B cell (primary cell): Measurements from ENCODE around the gene SDR42E1. TPM values are rescaled to one million over a fixed set of nuclear protein-coding genes. Genes with fewer than 3 reads are reported as not detected.
A peak's percentile ranks its signal among the peaks of the same experiment; 100 is the strongest.

Source experiments
- ATAC-seq: fragments of 200-7000 bp; cut with Tn5 transposase; one replicate; pipeline ENCODE4 v1.10.0; 2021; ENCODE audit warnings: low read depth, mild to moderate bottlenecking, moderate number of reproducible peaks, moderate library complexity
- CTCF ChIA-PET: fragments of 350-600 bp; sonication (Branson Sonifier 250); formaldehyde crosslinking; loops from one replicate; lab custom pipeline; 2021; ENCODE audit warnings: antibody characterized with exemption, inconsistent platforms; lab: Charles Lee
- POLR2A ChIA-PET: fragments of 350-600 bp; sonication (Branson Sonifier 250); formaldehyde crosslinking; loops from one replicate; lab custom pipeline; 2021; ENCODE audit warnings: antibody characterized with exemption; lab: Charles Lee
- DNase-seq: peaks from one replicate; pipeline ENCODE4 v3.0.0; 2013
- H2AFZ ChIP-seq: 2 replicates; pipeline ENCODE4 v1.6.1; 2012; ENCODE audit warnings: mild to moderate bottlenecking, low read depth, low read length; ENCODE audit not compliant: insufficient read depth, poor library complexity, severe bottlenecking
- H3K27ac ChIP-seq, 2 donors: 1 replicate in 1 of 2; 2 replicates in 1 of 2; pipeline ENCODE4 v1.5.1; 2012 to 2013; ENCODE audit warnings: low read length in 2 of 2, mild to moderate bottlenecking in 2 of 2, moderate library complexity in 1 of 2
- H3K27me3 ChIP-seq, 4 experiments: fragments of 200-600 bp in 1 of 4; sonication (generic) in 1 of 4; replicated peaks in 1 of 4; 1 replicate in 2 of 4; 2 replicates in 2 of 4; pipeline versions ENCODE4 v1.6.1 to v1.7.0; 2013 to 2016; ENCODE audit warnings: low read length in 3 of 4, mild to moderate bottlenecking in 2 of 4, mixed read lengths in 1 of 4, moderate library complexity in 1 of 4; ENCODE audit not compliant: insufficient read depth in 4 of 4, control insufficient read depth in 3 of 4; ENCODE audit errors: control extremely low read depth in 1 of 4
- H3K36me3 ChIP-seq, 2 experiments: replicated peaks in 1 of 2; 1 replicate in 1 of 2; 2 replicates in 1 of 2; pipeline versions ENCODE4 v1.6.1 to v1.7.1; 2013; ENCODE audit warnings: low read length in 1 of 2; ENCODE audit not compliant: insufficient read depth in 2 of 2, control insufficient read depth in 1 of 2; ENCODE audit errors: control extremely low read depth in 1 of 2, extremely low read depth in 1 of 2
- H3K4me1 ChIP-seq, 2 donors: fragments of 200-600 bp in 1 of 2; sonication (generic) in 1 of 2; 1 replicate in 1 of 2; 2 replicates in 1 of 2; pipeline versions ENCODE4 v1.5.1 to v1.6.1; 2013 to 2017; ENCODE audit warnings: low read length in 2 of 2; ENCODE audit not compliant: control insufficient read depth in 2 of 2, insufficient read depth in 2 of 2
- H3K4me2 ChIP-seq: replicated peaks from 2 replicates; pipeline ENCODE3; 2012; ENCODE audit warnings: mild to moderate bottlenecking, low read depth, low read length; ENCODE audit not compliant: poor library complexity, severe bottlenecking
- H3K4me3 ChIP-seq, 5 experiments: fragments of 200-600 bp in 1 of 5; sonication (generic) in 1 of 5; 1 replicate in 3 of 5; 2 replicates in 2 of 5; pipeline versions ENCODE4 v1.5.1 to v1.7.0; 2011 to 2016; ENCODE audit warnings: low read length in 4 of 5, mild to moderate bottlenecking in 4 of 5, low read depth in 2 of 5, control low read depth in 1 of 5, moderate library complexity in 1 of 5; ENCODE audit not compliant: insufficient read depth in 1 of 5; ENCODE audit errors: control extremely low read depth in 1 of 5, extremely low read depth in 1 of 5
- H3K79me2 ChIP-seq: fragments of 200-600 bp; sonication (generic); one replicate; pipeline ENCODE4 v1.6.0; 2016; ENCODE audit warnings: low read length; ENCODE audit not compliant: control insufficient read depth, insufficient read depth
- H3K9ac ChIP-seq: fragments of 200-600 bp; sonication (generic); 2 replicates; pipeline ENCODE4 v1.6.1; 2017; ENCODE audit warnings: mild to moderate bottlenecking, low read length, moderate library complexity
- H3K9me3 ChIP-seq, 3 donors: one replicate each; pipeline versions ENCODE4 v1.6.1 to v1.7.1; 2013; ENCODE audit warnings: low read length in 2 of 3; ENCODE audit not compliant: control insufficient read depth in 2 of 3, insufficient read depth in 1 of 3; ENCODE audit errors: control extremely low read depth in 1 of 3
- H4K20me1 ChIP-seq: 2 replicates; pipeline ENCODE4 v1.6.0; 2012; ENCODE audit warnings: mild to moderate bottlenecking, low read length; ENCODE audit not compliant: insufficient read depth, control insufficient read depth, poor library complexity, severe bottlenecking
- H3K27ac Mint-ChIP-seq: one replicate; pipeline ENCODE4 v1.8.0; 2021; ENCODE audit warnings: mixed read lengths
- H3K27me3 Mint-ChIP-seq: one replicate; pipeline ENCODE4 v1.8.0; 2021; ENCODE audit warnings: mixed read lengths
- H3K4me1 Mint-ChIP-seq: one replicate; pipeline ENCODE4 v1.8.0; 2021; ENCODE audit warnings: mixed read lengths
- H3K4me3 Mint-ChIP-seq: one replicate; pipeline ENCODE4 v1.8.0; 2021; ENCODE audit warnings: mixed read lengths
- H3K9me3 Mint-ChIP-seq: one replicate; pipeline ENCODE4 v1.8.0; 2022; ENCODE audit warnings: mixed read lengths; ENCODE audit not compliant: insufficient read depth
- EZH2 ChIP-seq: IDR thresholded peaks from 2 replicates; pipeline ENCODE4 v1.6.1; 2012; ENCODE audit warnings: borderline replicate concordance, low read depth, mild to moderate bottlenecking, moderate library complexity, low read length; ENCODE audit not compliant: insufficient read depth, poor library complexity, severe bottlenecking
- WGBS: methylation state at CpG from one replicate; pipeline ENCODE4 v1.1.5; 2013; ENCODE audit warnings: missing lambda C conversion rate; ENCODE audit not compliant: insufficient coverage; 5-methylcytosine and 5-hydroxymethylcytosine counted together
- intact Hi-C: fragments of 100-400 bp; cut with micrococcal nuclease; formaldehyde crosslinking; loops from one replicate; pipeline ENCODE4 v1.10.0; 2022
- polyA minus RNA-seq: library from RNA; depleted of rRNA, polyadenylated mRNA; stranded (reverse); fragments of >200 nt; gene quantifications from 2 replicates; pipeline ENCODE4 v1.2.3, GENCODE V29; 2012
- polyA plus RNA-seq: library from polyadenylated mRNA; depleted of rRNA; stranded (reverse); fragments of >200 nt; gene quantifications from 2 replicates; pipeline ENCODE4 v1.2.3, GENCODE V29; 2012
- total RNA-seq, 2 donors: library from RNA; stranded (reverse); fragments of 120-200 nt in 1 of 2; gene quantifications; 1 replicate in 1 of 2; 2 replicates in 1 of 2; pipeline versions ENCODE4 v1.2.3 to v1.2.4, GENCODE V29; 2013 to 2022
- TF ChIP-seq, protein P1 (sequence below): fragments of 200-600 bp; IDR thresholded peaks from one replicate; pipeline ENCODE4 v1.8.0; 2022; ENCODE audit warnings: antibody characterized with exemption, mild to moderate bottlenecking

Gene SDR42E1, protein sequence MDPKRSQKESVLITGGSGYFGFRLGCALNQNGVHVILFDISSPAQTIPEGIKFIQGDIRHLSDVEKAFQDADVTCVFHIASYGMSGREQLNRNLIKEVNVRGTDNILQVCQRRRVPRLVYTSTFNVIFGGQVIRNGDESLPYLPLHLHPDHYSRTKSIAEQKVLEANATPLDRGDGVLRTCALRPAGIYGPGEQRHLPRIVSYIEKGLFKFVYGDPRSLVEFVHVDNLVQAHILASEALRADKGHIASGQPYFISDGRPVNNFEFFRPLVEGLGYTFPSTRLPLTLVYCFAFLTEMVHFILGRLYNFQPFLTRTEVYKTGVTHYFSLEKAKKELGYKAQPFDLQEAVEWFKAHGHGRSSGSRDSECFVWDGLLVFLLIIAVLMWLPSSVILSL
- total RNA-seq (6.9 and 8.6 TPM in 2 replicates), polyA plus RNA-seq (1.2 and 2.1 TPM in 2 replicates), polyA minus RNA-seq (1.3 and 3.3 TPM in 2 replicates)
- 2.8 TPM for total RNA-seq (2013)

DNA sequence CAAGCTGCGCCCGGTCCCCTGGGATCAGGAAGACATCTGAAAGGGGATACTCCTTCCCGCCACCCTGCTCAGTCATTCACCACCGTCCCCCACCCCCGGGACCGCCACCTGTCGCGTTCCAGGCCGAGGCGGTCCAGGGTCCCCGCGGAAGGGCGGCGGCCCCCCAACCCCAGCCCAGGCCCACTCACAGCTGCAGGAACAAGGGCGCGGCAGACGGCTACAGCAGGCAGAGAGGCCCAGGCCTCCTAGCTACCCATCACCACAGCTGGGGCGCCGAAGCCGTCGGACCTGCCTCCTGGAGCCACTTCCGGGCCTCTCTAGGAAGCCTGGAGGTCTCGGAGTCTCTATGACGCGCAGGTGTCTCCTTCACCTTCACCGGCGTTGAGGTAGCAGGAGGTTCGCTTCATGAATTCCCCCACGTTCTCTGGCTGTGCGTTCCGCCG, at the start of gene SDR42E1:
Gene SDR42E1, minus strand, starts transcription at position 272 of the 443 bp plus-strand sequence. CDS start 10,612 bp downstream, outside the sequence.
- Histone ChIP-seq H2AFZ (peak within 1 kb of the TSS; percentile 91), H3K4me3 (peak within 1 kb of the TSS; percentile 43 to 68 (median 55)), H4K20me1 (no peaks in the 10 kb centered on the region), H3K9me3 (peaks cover 7 to 25% (median 20%) of the 10 kb centered on the region in 3 donors), H3K36me3 (peaks cover 0 to 3% of the 10 kb centered on the region in 2 experiments), H3K4me2 (peak within 1 kb of the TSS; percentile 68), H3K27me3 (peaks cover 0 to 7% (median 0%) of the 10 kb centered on the region in 4 experiments), H3K9ac (peak within 1 kb of the TSS; percentile 73), H3K27ac (no peak within 1 kb of the TSS), H3K4me1 (peaks cover 6 to 10% of the 10 kb centered on the region in 2 donors), H3K79me2 (no peaks in the 10 kb centered on the region)
- ChIA-PET POLR2A (interaction anchor here (0.6 kb wide), 1 partner anchor 117 kb away, joined by 3 read pairs; no protein-coding TSS in a partner anchor), CTCF (no interaction called here)
- WGBS = 5% methylated on average over 32 of the region's 32 CpGs
- Mint-ChIP-seq H3K4me3 (peak within 1 kb of the TSS; percentile 92), H3K9me3 (peaks cover 12% of the 10 kb centered on the region), H3K27me3 (peaks cover 11% of the 10 kb centered on the region), H3K4me1 (peaks cover 18% of the 10 kb centered on the region), H3K27ac (peak within 1 kb of the TSS; percentile 68)
- ATAC-seq (peak; percentile 88), DNase-seq (peak; percentile 84)
- TF ChIP-seq EZH2 = no peak
- TF ChIP-seq, protein P1, sequence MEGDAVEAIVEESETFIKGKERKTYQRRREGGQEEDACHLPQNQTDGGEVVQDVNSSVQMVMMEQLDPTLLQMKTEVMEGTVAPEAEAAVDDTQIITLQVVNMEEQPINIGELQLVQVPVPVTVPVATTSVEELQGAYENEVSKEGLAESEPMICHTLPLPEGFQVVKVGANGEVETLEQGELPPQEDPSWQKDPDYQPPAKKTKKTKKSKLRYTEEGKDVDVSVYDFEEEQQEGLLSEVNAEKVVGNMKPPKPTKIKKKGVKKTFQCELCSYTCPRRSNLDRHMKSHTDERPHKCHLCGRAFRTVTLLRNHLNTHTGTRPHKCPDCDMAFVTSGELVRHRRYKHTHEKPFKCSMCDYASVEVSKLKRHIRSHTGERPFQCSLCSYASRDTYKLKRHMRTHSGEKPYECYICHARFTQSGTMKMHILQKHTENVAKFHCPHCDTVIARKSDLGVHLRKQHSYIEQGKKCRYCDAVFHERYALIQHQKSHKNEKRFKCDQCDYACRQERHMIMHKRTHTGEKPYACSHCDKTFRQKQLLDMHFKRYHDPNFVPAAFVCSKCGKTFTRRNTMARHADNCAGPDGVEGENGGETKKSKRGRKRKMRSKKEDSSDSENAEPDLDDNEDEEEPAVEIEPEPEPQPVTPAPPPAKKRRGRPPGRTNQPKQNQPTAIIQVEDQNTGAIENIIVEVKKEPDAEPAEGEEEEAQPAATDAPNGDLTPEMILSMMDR = no peak
- intact Hi-C loops = no loop called here

DNA sequence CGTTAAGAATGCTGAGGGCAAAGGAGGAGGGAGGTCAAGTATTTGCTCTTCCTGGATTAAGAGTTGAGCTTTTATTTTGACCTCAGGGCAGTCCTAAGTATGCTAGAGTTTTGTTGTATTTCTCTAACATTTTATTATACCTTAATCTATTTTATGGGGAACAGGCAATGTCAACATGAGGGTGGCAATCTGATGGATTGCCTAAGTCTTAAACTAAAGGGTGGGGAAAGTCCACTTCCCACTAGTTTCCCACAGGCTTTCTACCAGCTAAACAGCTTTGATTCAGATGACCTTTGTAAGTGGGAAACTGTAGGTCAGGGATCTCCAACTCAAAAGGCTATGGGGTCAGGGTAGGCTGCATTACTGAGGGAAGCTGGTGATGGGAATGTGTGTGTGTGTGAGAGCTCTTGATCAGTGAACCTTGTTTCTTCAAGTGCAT, 48.7 kb upstream of the SDR42E1 start:
- Histone ChIP-seq H3K36me3 (no peaks in the 10 kb centered on the region), H3K9ac (no peak overlapping the region), H4K20me1 (no peaks in the 10 kb centered on the region), H3K9me3 (no peaks in the 10 kb centered on the region), H3K27ac (no peak overlapping the region), H2AFZ (no peak overlapping the region), H3K4me3 (no peak overlapping the region), H3K27me3 (peaks cover 0 to 6% (median 2%) of the 10 kb centered on the region in 4 experiments), H3K4me2 (no peak overlapping the region), H3K4me1 (no peaks in the 10 kb centered on the region), H3K79me2 (no peaks in the 10 kb centered on the region)
- Mint-ChIP-seq H3K4me3 (no peak overlapping the region), H3K27me3 (peaks cover 38% of the 10 kb centered on the region), H3K27ac (no peak overlapping the region), H3K4me1 (no peaks in the 10 kb centered on the region), H3K9me3 (no peaks in the 10 kb centered on the region)
- DNase-seq (no peak), ATAC-seq (no peak)
- no peak for TF ChIP-seq EZH2
- TF ChIP-seq, protein P1 = no peak
- WGBS = no CpG with 5 or more reads among the region's 1 CpG
- intact Hi-C loops = no loop called here
- ChIA-PET CTCF (interaction anchor here (0.8 to 2.4 kb wide), 3 partner anchors 12 to 693 kb away, joined by 4 to 10 read pairs (median 4); no protein-coding TSS in a partner anchor), POLR2A (no interaction called here)
